Astrocyte of the cerebellum (primary cell): ENCODE measurements around the gene MAPK10.

Experiments used
- DNase-seq: peaks from one replicate; pipeline ENCODE4 v3.0.0-alpha.2; 2011; ENCODE audit warnings: low read depth
- H3K4me3 ChIP-seq: 2 replicates; pipeline ENCODE4 v1.5.1; 2011; ENCODE audit warnings: mild to moderate bottlenecking, low read depth, low read length, moderate library complexity
- CTCF ChIP-seq: IDR thresholded peaks from 2 replicates; pipeline ENCODE4 v1.5.1; 2012; ENCODE audit warnings: low read length, low read depth, moderate library complexity, mild to moderate bottlenecking; ENCODE audit errors: missing control alignments
- in situ Hi-C: cut with HindIII; loops from 2 replicates; pipeline ENCODE4 v1.10.0; 2017; ENCODE audit warnings: low sequenced_read_pairs

Gene MAPK10

GRCh38 chr4:86356425-86357210, 3.2 kb downstream of the MAPK10 start:
- TF ChIP-seq CTCF: no peak
- in situ Hi-C loops: no loop called here
- no peak for DNase-seq
- H3K4me3 ChIP-seq: no peak overlapping the region

GRCh38 chr4:86354390-86354789, 5.5 kb downstream of the MAPK10 start:
- DNase-seq: no peak
- TF ChIP-seq CTCF: no peak
- in situ Hi-C loops: no loop called here
- H3K4me3 ChIP-seq: no peak overlapping the region

GRCh38 chr4:86346320-86346719, 13.5 kb downstream of the MAPK10 start:
- in situ Hi-C loops: no loop called here
- TF ChIP-seq CTCF: no peak
- H3K4me3 ChIP-seq: no peak overlapping the region
- DNase-seq: no peak

- no peak for TF ChIP-seq CTCF
- in situ Hi-C loops: no loop called here
- no peak for DNase-seq
- H3K4me3 ChIP-seq: no peak overlapping the region
Observed at GRCh38 chr4:86344127-86344526, 15.7 kb downstream of the MAPK10 start.

GRCh38 chr4:86338989-86339388, 20.9 kb downstream of the MAPK10 start:
- no peak overlapping the region for H3K4me3 ChIP-seq
- peak; percentile 53 for DNase-seq
- TF ChIP-seq CTCF: no peak
- in situ Hi-C loops: no loop called here

- no peak for DNase-seq
- TF ChIP-seq CTCF: no peak
- in situ Hi-C loops: no loop called here
- H3K4me3 ChIP-seq: no peak overlapping the region
Observed at GRCh38 chr4:86338521-86338920, 21.3 kb downstream of the MAPK10 start.
